ENCODE data around the gene DOK6.

The DOK6 gene

GRCh38 chr18:69723434-69723833 lies 322.7 kb downstream of the DOK6 start:
- H3K4me1 Mint-ChIP-seq, result peaks cover 11% of the 10 kb centered on the region
- TF ChIP-seq, protein P1, sequence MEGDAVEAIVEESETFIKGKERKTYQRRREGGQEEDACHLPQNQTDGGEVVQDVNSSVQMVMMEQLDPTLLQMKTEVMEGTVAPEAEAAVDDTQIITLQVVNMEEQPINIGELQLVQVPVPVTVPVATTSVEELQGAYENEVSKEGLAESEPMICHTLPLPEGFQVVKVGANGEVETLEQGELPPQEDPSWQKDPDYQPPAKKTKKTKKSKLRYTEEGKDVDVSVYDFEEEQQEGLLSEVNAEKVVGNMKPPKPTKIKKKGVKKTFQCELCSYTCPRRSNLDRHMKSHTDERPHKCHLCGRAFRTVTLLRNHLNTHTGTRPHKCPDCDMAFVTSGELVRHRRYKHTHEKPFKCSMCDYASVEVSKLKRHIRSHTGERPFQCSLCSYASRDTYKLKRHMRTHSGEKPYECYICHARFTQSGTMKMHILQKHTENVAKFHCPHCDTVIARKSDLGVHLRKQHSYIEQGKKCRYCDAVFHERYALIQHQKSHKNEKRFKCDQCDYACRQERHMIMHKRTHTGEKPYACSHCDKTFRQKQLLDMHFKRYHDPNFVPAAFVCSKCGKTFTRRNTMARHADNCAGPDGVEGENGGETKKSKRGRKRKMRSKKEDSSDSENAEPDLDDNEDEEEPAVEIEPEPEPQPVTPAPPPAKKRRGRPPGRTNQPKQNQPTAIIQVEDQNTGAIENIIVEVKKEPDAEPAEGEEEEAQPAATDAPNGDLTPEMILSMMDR (IDR thresholded peaks at IDR 0.05; ENCODE audit: unreplicated experiment in 3 of 3), result no peak
- H3K4me3 Mint-ChIP-seq, result no peak overlapping the region
- H3K9me3 Mint-ChIP-seq, result peaks cover 8% of the 10 kb centered on the region
- H3K36me3 Mint-ChIP-seq (ENCODE audit: low read depth), result peaks cover 12% of the 10 kb centered on the region
- no peaks in the 10 kb centered on the region for H3K27me3 Mint-ChIP-seq (ENCODE audit: low read depth)
- no peak overlapping the region for H3K27ac Mint-ChIP-seq

GRCh38 chr18:69725009-69725408 lies 324.3 kb downstream of the DOK6 start:
- Mint-ChIP-seq H3K9me3 (no peaks in the 10 kb centered on the region), H3K27ac (no peak overlapping the region), H3K4me3 (no peak overlapping the region), H3K36me3 (ENCODE audit: low read depth) (peaks cover 3% of the 10 kb centered on the region), H3K4me1 (peaks cover 16% of the 10 kb centered on the region), H3K27me3 (ENCODE audit: low read depth) (no peaks in the 10 kb centered on the region)
- TF ChIP-seq, protein P1 (IDR thresholded peaks at IDR 0.05; ENCODE audit: unreplicated experiment in 3 of 3), result no peak

GRCh38 chr18:69725855-69726508 lies 325.3 kb downstream of the DOK6 start:
- peak overlapping the region in 1 of 3 experiments; percentile 3 for H3K27ac Mint-ChIP-seq
- no peaks in the 10 kb centered on the region for H3K9me3 Mint-ChIP-seq
- no peaks in the 10 kb centered on the region for H3K27me3 Mint-ChIP-seq (ENCODE audit: low read depth)
- TF ChIP-seq, protein P1 (IDR thresholded peaks at IDR 0.05; ENCODE audit: unreplicated experiment in 3 of 3), result no peak
- peaks cover 16% of the 10 kb centered on the region for H3K4me1 Mint-ChIP-seq
- H3K4me3 Mint-ChIP-seq, result no peak overlapping the region
- H3K36me3 Mint-ChIP-seq (ENCODE audit: low read depth), result peaks cover 3% of the 10 kb centered on the region

DNA sequence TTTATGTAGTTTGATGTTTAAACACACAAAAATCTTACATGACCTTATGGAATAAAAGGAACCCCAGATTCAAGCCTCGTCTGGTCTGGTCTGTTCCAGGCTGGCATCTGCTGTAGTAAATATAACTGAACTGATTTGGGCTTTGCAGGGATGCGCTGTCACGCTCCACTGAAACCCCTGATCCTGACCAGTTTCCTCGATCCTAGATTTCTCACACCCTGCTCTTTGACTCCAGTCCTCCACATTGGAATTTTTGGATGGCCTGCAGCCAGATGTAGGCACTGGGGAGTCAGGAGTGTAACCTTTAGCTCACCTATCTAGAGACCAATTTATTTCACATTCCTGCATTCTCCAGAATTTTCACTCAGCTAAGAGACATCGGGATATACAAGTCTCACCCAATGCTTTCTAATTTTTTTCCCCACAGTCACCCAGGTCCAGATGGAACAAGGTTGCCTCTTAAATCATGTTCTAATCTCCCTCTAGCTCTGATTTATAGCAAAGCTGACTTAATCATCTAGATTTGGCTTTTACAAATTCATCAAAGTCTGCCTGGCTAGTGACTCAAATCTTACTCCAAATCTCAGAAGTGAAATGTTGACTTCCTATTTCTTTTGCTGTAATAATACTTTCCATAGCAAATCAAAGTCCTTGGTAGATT lies 327.4 kb downstream of the DOK6 start:
- Mint-ChIP-seq H3K27ac (peak overlapping the region in 2 of 3 experiments; percentile 13 to 22), H3K9me3 (no peaks in the 10 kb centered on the region), H3K27me3 (ENCODE audit: low read depth) (no peaks in the 10 kb centered on the region), H3K4me1 (peaks cover 16% of the 10 kb centered on the region), H3K4me3 (no peak overlapping the region), H3K36me3 (ENCODE audit: low read depth) (peaks cover 3% of the 10 kb centered on the region)
- TF ChIP-seq, protein P1 (IDR thresholded peaks at IDR 0.05; ENCODE audit: unreplicated experiment in 3 of 3), result no peak

- TF ChIP-seq, protein P1 (IDR thresholded peaks at IDR 0.05; ENCODE audit: unreplicated experiment in 3 of 3), result no peak
- Mint-ChIP-seq H3K4me1 (peaks cover 16% of the 10 kb centered on the region), H3K27me3 (ENCODE audit: low read depth) (no peaks in the 10 kb centered on the region), H3K27ac (no peak overlapping the region), H3K4me3 (no peak overlapping the region), H3K36me3 (ENCODE audit: low read depth) (peaks cover 3% of the 10 kb centered on the region), H3K9me3 (no peaks in the 10 kb centered on the region)
Observed at GRCh38 chr18:69730664-69731063, 330.0 kb downstream of the DOK6 start.

- Mint-ChIP-seq H3K27ac (no peak overlapping the region), H3K9me3 (no peaks in the 10 kb centered on the region), H3K4me1 (no peaks in the 10 kb centered on the region), H3K4me3 (no peak overlapping the region), H3K36me3 (ENCODE audit: low read depth) (peaks cover 8% of the 10 kb centered on the region), H3K27me3 (ENCODE audit: low read depth) (no peaks in the 10 kb centered on the region)
- TF ChIP-seq, protein P1 (IDR thresholded peaks at IDR 0.05; ENCODE audit: unreplicated experiment in 3 of 3), result no peak
Observed at GRCh38 chr18:69734536-69734935, 333.8 kb downstream of the DOK6 start.
